Measurements from ENCODE around the gene RBM5.

- no peak for TF ChIP-seq CTCF (conservative IDR thresholded peaks at IDR 0.05)
- TF ChIP-seq ZFX (IDR thresholded peaks at IDR 0.05), result no peak
Observed at GRCh38 chr3:50140990-50141389, 52.3 kb downstream of the RBM5 start.

Data from C4-2B (cell line).